Measurements from ENCODE around the gene PCLO. TPM values are rescaled to one million over a fixed set of nuclear protein-coding genes. Genes with fewer than 3 reads are reported as not detected.

The PCLO gene
- total and polyA plus RNA-seq, 2 of the 4 experiments (the other 2 are of a cell fraction), result under 0.01 to 0.05 TPM

- Histone ChIP-seq H3K4me3 (ENCODE audit: insufficient read depth, low read depth, low read length) (no peak overlapping the region), H4K5ac (ENCODE audit: low read depth, low read length) (no peak overlapping the region), H3K9me1 (ENCODE audit: insufficient read depth, low read length) (no peaks in the 10 kb centered on the region; the same call in 1 of the 2 replicates), H3K4ac (ENCODE audit: low read depth, low read length) (no peak overlapping the region), H3K9ac (ENCODE audit: low read depth, low read length) (no peak overlapping the region), H3K27me3 (ENCODE audit: control insufficient read depth, insufficient read depth, low read length) (no peaks in the 10 kb centered on the region), H2BK15ac (ENCODE audit: low read depth, low read length) (no peak overlapping the region), H2AK5ac (ENCODE audit: low read depth, low read length) (no peak overlapping the region), H2BK20ac (ENCODE audit: low read depth, low read length) (no peak overlapping the region), H3K23ac (ENCODE audit: low read depth, low read length) (no peak overlapping the region), H3K56ac (ENCODE audit: extremely low read depth, insufficient read depth, low read length) (no peak overlapping the region), H3K79me1 (ENCODE audit: low read depth in 1 of 2, low read length in 2 of 2) (no peaks in the 10 kb centered on the region), H3K36me3 (ENCODE audit: control insufficient read depth, insufficient read depth, low read length) (no peaks in the 10 kb centered on the region), H2BK120ac (ENCODE audit: low read depth, low read length) (no peak overlapping the region), H3K4me2 (ENCODE audit: low read depth, low read length) (no peak overlapping the region), H4K91ac (ENCODE audit: insufficient read depth, low read depth, low read length) (no peak overlapping the region), H3K9me3 (ENCODE audit: control insufficient read depth, insufficient read depth, low read length) (no peaks in the 10 kb centered on the region), H3K18ac (ENCODE audit: low read depth, low read length) (no peak overlapping the region), H2AK9ac (replicated peaks; ENCODE audit: low read depth, low read length, poor library complexity) (no peak overlapping the region), H2BK5ac (ENCODE audit: low read depth, low read length, poor library complexity, severe bottlenecking) (no peak overlapping the region), H4K8ac (ENCODE audit: low read depth in 2 of 2, low read length in 2 of 2) (no peak overlapping the region), H3K4me1 (ENCODE audit: control insufficient read depth, insufficient read depth, low read length) (0 out of 2 replicates have a peak, but pooled peaks cover 2% of the 10 kb centered on the region), H3K14ac (replicated peaks; ENCODE audit: low read depth, low read length) (no peak overlapping the region), H2AFZ (replicated peaks; ENCODE audit: low read length, poor library complexity) (no peak overlapping the region), H4K20me1 (ENCODE audit: insufficient read depth, low read length) (no peaks in the 10 kb centered on the region), H3K27ac (ENCODE audit: insufficient read depth, low read length) (no peak overlapping the region)
- dilution Hi-C loops (cut with HindIII; ENCODE audit: low sequenced_read_pairs, unreplicated experiment), result no loop called here
- DNase-seq, result no peak
- intact Hi-C loops (cut with micrococcal nuclease), result loop anchor here (10.0 kb wide), 1 partner anchor 239 kb away; no protein-coding TSS in a partner anchor
- no TSS peak for BruUV-seq (replicated peaks)
- in situ Hi-C loops (cut with MboI; ENCODE audit: low sequenced_read_pairs), result loop anchor here (10.0 kb wide), 2 partner anchors 119 to 489 kb away; no protein-coding TSS in a partner anchor
- no peak for TF ChIP-seq CTCF (conservative IDR thresholded peaks at IDR 0.05; ENCODE audit: low read depth, low read length)
- TF ChIP-seq FOS (IDR thresholded peaks at IDR 0.05; ENCODE audit: low read depth, low read length), result no peak
- TF ChIP-seq ELK1 (IDR thresholded peaks at IDR 0.05; ENCODE audit: borderline replicate concordance, low read depth, low read length), result no peak
- WGBS, 2 experiments (ENCODE audit: extremely low coverage in 2 of 2, insufficient read length in 1 of 2), result no CpG with 5 or more reads among the region's 1 CpG
- POLR2A ChIA-PET (ENCODE audit: unreplicated experiment), result no interaction called here
- no peak for ATAC-seq (ENCODE audit: low read depth)
- CTCF ChIA-PET, result interaction anchor here (0.6 to 1.1 kb wide), 3 partner anchors 287 to 680 kb away, joined by 3 to 6 read pairs (median 4); no protein-coding TSS in a partner anchor
These were observed 439.3 kb downstream of the PCLO start for GRCh38 chr7:82723411-82723810.
